ENCODE results near the gene HECA. TPM values are rescaled to one million over a fixed set of nuclear protein-coding genes. Genes with fewer than 3 reads are reported as not detected.

Gene HECA
- polyA plus RNA-seq, 1 of the 3 experiments (the other 2 are of a cell fraction) = 1.6 TPM

- TF ChIP-seq PBX3 (IDR thresholded peaks at IDR 0.05) = no peak
- TF ChIP-seq POLR2AphosphoS5 (IDR thresholded peaks at IDR 0.05; ENCODE audit: low read depth, low read length) = no peak
- TF ChIP-seq ELF1 (IDR thresholded peaks at IDR 0.05) = no peak
- DNase-seq = no peak
- peaks cover 8% of the 10 kb centered on the region for H3F3A ChIP-seq (replicated peaks; ENCODE audit: insufficient read depth)
- ChIA-PET CTCF (interaction anchor here (0.8 to 1.3 kb wide), 2 partner anchors 14 to 315 kb away, joined by 3 read pairs; no protein-coding TSS in a partner anchor), POLR2A (no interaction called here)
- H3K27me3 ChIP-seq (ENCODE audit: insufficient read depth) = no peaks in the 10 kb centered on the region
- peaks cover 7% of the 10 kb centered on the region for H3K79me2 ChIP-seq (ENCODE audit: insufficient read depth)
- no peak overlapping the region for H3K4me2 ChIP-seq
- no peaks in the 10 kb centered on the region for H3K36me3 ChIP-seq (replicated peaks in 1 of 2; ENCODE audit: control insufficient read depth in 1 of 2, insufficient read depth in 2 of 2, low read length in 1 of 2)
- no peaks in the 10 kb centered on the region for H3K9me2 ChIP-seq
- H3K27ac ChIP-seq (ENCODE audit: low read depth in 2 of 2, low read length in 1 of 2) = no peak overlapping the region
- WGBS (ENCODE audit: low lambda C conversion rate) = 30% methylated on average over 6 of the region's 6 CpGs
- H4K20me1 ChIP-seq (ENCODE audit: insufficient read depth) = no peaks in the 10 kb centered on the region
- peaks cover 0 to 3% of the 10 kb centered on the region in 2 experiments; a peak in 1 of 4 replicates for H3K4me1 ChIP-seq (ENCODE audit: control insufficient read depth in 1 of 2, insufficient read depth in 2 of 2, low read depth in 1 of 2, low read length in 1 of 2)
- H3K9me3 ChIP-seq = no peaks in the 10 kb centered on the region
- no peak overlapping the region for H3K4me3 ChIP-seq (ENCODE audit: low read depth in 2 of 2, low read length in 1 of 2)
- no peak overlapping the region for H2AFZ ChIP-seq (ENCODE audit: low read depth)
- no peak overlapping the region for H3K9ac ChIP-seq
Observed at GRCh38 chr6:139131736-139132280, 3.1 kb upstream of the HECA start.

- CTCF ChIA-PET = interaction anchor here (1.9 kb wide), 2 partner anchors 8 to 16 kb away, joined by 5 to 6 read pairs; no protein-coding TSS in a partner anchor
Observed at GRCh38 chr6:139133262-139134063, 1.4 kb upstream of the HECA start.

More at GRCh38 chr6:139133262-139134063, 1.4 kb upstream of the HECA start:
- DNase-seq = no peak
- H3F3A ChIP-seq (replicated peaks; ENCODE audit: insufficient read depth) = peaks cover 8% of the 10 kb centered on the region
- H3K27me3 ChIP-seq (ENCODE audit: insufficient read depth) = no peaks in the 10 kb centered on the region
- H4K20me1 ChIP-seq (ENCODE audit: insufficient read depth) = no peaks in the 10 kb centered on the region
- H3K9me2 ChIP-seq = no peaks in the 10 kb centered on the region
- peaks cover 0 to 3% of the 10 kb centered on the region in 2 experiments; a peak in 1 of 4 replicates for H3K4me1 ChIP-seq (ENCODE audit: control insufficient read depth in 1 of 2, insufficient read depth in 2 of 2, low read depth in 1 of 2, low read length in 1 of 2)
- POLR2A ChIA-PET = no interaction called here
- WGBS (ENCODE audit: low lambda C conversion rate) = 24% methylated on average over 11 of the region's 11 CpGs
- H3K4me2 ChIP-seq = peak overlapping the region; percentile 65
- no peaks in the 10 kb centered on the region for H3K9me3 ChIP-seq
- peaks cover 0 to 5% of the 10 kb centered on the region in 2 experiments for H3K36me3 ChIP-seq (replicated peaks in 1 of 2; ENCODE audit: control insufficient read depth in 1 of 2, insufficient read depth in 2 of 2, low read length in 1 of 2)
- H3K79me2 ChIP-seq (ENCODE audit: insufficient read depth) = peaks cover 23% of the 10 kb centered on the region
- H3K9ac ChIP-seq = no peak overlapping the region
- peak overlapping the region; percentile 82 for H2AFZ ChIP-seq (ENCODE audit: low read depth)
- H3K4me3 ChIP-seq (ENCODE audit: low read depth in 2 of 2, low read length in 1 of 2) = peak overlapping the region; percentile 29 to 32; a peak in 2 of 4 replicates
- peak overlapping the region in 1 of 2 experiments; percentile 47; a peak in 2 of 4 replicates for H3K27ac ChIP-seq (ENCODE audit: low read depth in 2 of 2, low read length in 1 of 2)
- no peak for TF ChIP-seq IRF3 (IDR thresholded peaks at IDR 0.05; ENCODE audit: low read depth, low read length)
- no peak for TF ChIP-seq EP300 (IDR thresholded peaks at IDR 0.05; ENCODE audit: borderline replicate concordance in 1 of 2, low read depth in 1 of 2, low read length in 1 of 2)
- TF ChIP-seq CTCF (IDR thresholded peaks at IDR 0.05) = no peak
- no peak for TF ChIP-seq RAD21 (IDR thresholded peaks at IDR 0.05; ENCODE audit: low read length)
